Esophagus squamous epithelium (tissue), 4 donors: ENCODE measurements around the gene GALNT15.

Experiments
- CTCF ChIP-seq, 6 experiments: fragments of 450-650 bp in 4 of 6; fragments of 200-600 bp in 2 of 6; sonication (generic) in 2 of 6; IDR thresholded peaks; one replicate each; pipeline ENCODE4 v1.5.1; 2016 to 2019; ENCODE audit warnings: antibody characterized with exemption in 6 of 6, mild to moderate bottlenecking in 4 of 6, moderate library complexity in 4 of 6
- POLR2A ChIP-seq, 4 donors: fragments of 450-650 bp; IDR thresholded peaks; one replicate each; pipeline ENCODE4 v1.6.1; 2017; ENCODE audit warnings: antibody characterized with exemption in 4 of 4, mild to moderate bottlenecking in 4 of 4, moderate library complexity in 3 of 4

- TF ChIP-seq POLR2A (IDR thresholded peaks at IDR 0.05) = no peak
- no peak for TF ChIP-seq CTCF (IDR thresholded peaks at IDR 0.05)
Measured at GRCh38 chr3:16265455-16265786, 90.9 kb downstream of the GALNT15 start.
